GM12878 (cell line): ENCODE data around the gene TMEM131L. TPM values are rescaled to one million over a fixed set of nuclear protein-coding genes. Genes with fewer than 3 reads are reported as not detected.

Source experiments
- ATAC-seq: fragments of 200-7000 bp; cut with Tn5 transposase; 3 replicates; pipeline ENCODE4 v1.9.1; 2020; ENCODE audit warnings: mild to moderate bottlenecking, moderate library complexity
- BruUV-seq: library from RNA; stranded (reverse); fragments of 400-500 nt; replicated peaks from 2 replicates; lab custom pipeline; 2021; lab: Mats Ljungman, UMichigan
- CTCF ChIA-PET: fragments of 300-600 bp; sonication (Branson Sonifier 250); formaldehyde crosslinking; extraction: SDS; loops from one replicate; lab custom pipeline; 2021; ENCODE audit warnings: inconsistent platforms; lab: Yijun Ruan, JAX
- POLR2A ChIA-PET: fragments of 350-600 bp; formaldehyde crosslinking; extraction: SDS; loops from one replicate; lab custom pipeline; 2021; ENCODE audit warnings: inconsistent platforms; lab: Charles Lee
- RAD21 ChIA-PET: fragments of 300-600 bp; sonication (Branson Sonifier 250); formaldehyde crosslinking; loops from one replicate; lab custom pipeline; 2023; ENCODE audit warnings: antibody characterized with exemption; ENCODE audit not compliant: unreplicated experiment; lab: Charles Lee
- SMC1A ChIA-PET: fragments of 300-600 bp; sonication (Branson Sonifier 250); formaldehyde crosslinking; loops from one replicate; lab custom pipeline; 2023; ENCODE audit not compliant: unreplicated experiment, uncharacterized antibody; lab: Charles Lee
- DNase-seq: peaks from one replicate; pipeline ENCODE4 v3.0.0-alpha.2; 2011; ENCODE audit warnings: low read depth, low spot score
- FAIRE-seq: peaks from 3 replicates; lab custom pipeline; 2011; peaks lifted over from hg19 to GRCh38; lab: Jason Lieb, UNC
- H2AFZ ChIP-seq: 2 replicates; pipeline ENCODE4 v1.6.0; 2011; ENCODE audit warnings: low read depth, low read length, control low read depth; ENCODE audit not compliant: control insufficient read depth
- H3K27ac ChIP-seq: 2 replicates; pipeline ENCODE4 v1.5.1; 2011; ENCODE audit warnings: control low read depth; ENCODE audit not compliant: control insufficient read depth, insufficient read depth
- H3K27me3 ChIP-seq, 2 experiments: replicated peaks in 1 of 2; 2 replicates each; pipeline versions ENCODE4 v1.6.0 to v1.6.1; 2011; ENCODE audit warnings: low read length in 1 of 2; ENCODE audit not compliant: control insufficient read depth in 2 of 2, insufficient read depth in 2 of 2
- H3K36me3 ChIP-seq, 2 experiments: 2 replicates each; pipeline ENCODE4 v1.5.1; 2011; ENCODE audit warnings: low read length in 1 of 2; ENCODE audit not compliant: control insufficient read depth in 2 of 2, insufficient read depth in 2 of 2
- H3K4me1 ChIP-seq: 2 replicates; pipeline ENCODE4 v1.6.1; 2011; ENCODE audit warnings: mild to moderate bottlenecking, low read length, moderate library complexity, mixed read lengths; ENCODE audit not compliant: control insufficient read depth, insufficient read depth
- H3K4me2 ChIP-seq: 2 replicates; pipeline ENCODE4 v1.6.0; 2011; ENCODE audit warnings: control low read depth; ENCODE audit not compliant: control insufficient read depth, insufficient read depth
- H3K4me3 ChIP-seq: fragments of 200-600 bp; sonication (generic); 2 replicates; pipeline ENCODE4 v1.5.1; 2016
- H3K79me2 ChIP-seq: 2 replicates; pipeline ENCODE4 v1.6.0; 2011; ENCODE audit warnings: low read length; ENCODE audit not compliant: control insufficient read depth, insufficient read depth
- H3K9ac ChIP-seq: 2 replicates; pipeline ENCODE4 v1.8.0; 2011; ENCODE audit warnings: low read length, control low read depth, mixed read lengths; ENCODE audit not compliant: control insufficient read depth, insufficient read depth
- H3K9me3 ChIP-seq: replicated peaks from 3 replicates; pipeline ENCODE4 v1.5.1; 2011; ENCODE audit warnings: mild to moderate bottlenecking, low read length; ENCODE audit not compliant: control insufficient read depth, insufficient read depth
- H4K20me1 ChIP-seq: 2 replicates; pipeline ENCODE4 v1.6.0; 2011; ENCODE audit not compliant: control insufficient read depth, insufficient read depth
- CREB1 ChIP-seq: IDR thresholded peaks from 2 replicates; pipeline ENCODE4 v1.6.1; 2012; ENCODE audit warnings: low read depth, mild to moderate bottlenecking, inconsistent platforms
- HCFC1 ChIP-seq: fragments of 150-350 bp; IDR thresholded peaks from 2 replicates; pipeline ENCODE4 v1.6.1; 2014; ENCODE audit warnings: low read length
- HDAC6 ChIP-seq: fragments of 200-600 bp; sonication (generic); IDR thresholded peaks from one replicate; pipeline ENCODE4 v1.8.0; 2017; ENCODE audit warnings: antibody characterized with exemption; ENCODE audit not compliant: unreplicated experiment
- JUND ChIP-seq: IDR thresholded peaks from 2 replicates; pipeline ENCODE4 v1.6.1; 2012; ENCODE audit warnings: low read depth, mild to moderate bottlenecking, low read length, improper control_type of control experiment, moderate library complexity
- KAT2A ChIP-seq: conservative IDR thresholded peaks from 2 replicates; pipeline ENCODE4 v1.6.1; 2011; ENCODE audit warnings: low read depth, low read length; ENCODE audit not compliant: control insufficient read depth
- LARP7 ChIP-seq: fragments of 450-650 bp; IDR thresholded peaks from 2 replicates; pipeline ENCODE4 v1.6.1; 2017; ENCODE audit warnings: mild to moderate bottlenecking
- MEF2A ChIP-seq: IDR thresholded peaks from 2 replicates; pipeline ENCODE4 v1.6.1; 2011; ENCODE audit warnings: low read depth, mild to moderate bottlenecking, low read length, moderate library complexity; ENCODE audit not compliant: insufficient read depth
- SRF ChIP-seq, 2 experiments: IDR thresholded peaks; 2 replicates each; pipeline ENCODE4 v1.6.1; 2011; ENCODE audit warnings: low read depth in 2 of 2, low read length in 2 of 2, mild to moderate bottlenecking in 1 of 2, moderate library complexity in 1 of 2
- TBL1XR1 ChIP-seq: IDR thresholded peaks from 2 replicates; pipeline ENCODE4 v1.6.1; 2012; ENCODE audit warnings: low read depth, low read length, improper control_type of control experiment
- ZNF207 ChIP-seq: fragments of 450-650 bp; IDR thresholded peaks from 2 replicates; pipeline ENCODE4 v1.6.1; 2014; ENCODE audit warnings: antibody characterized with exemption, mild to moderate bottlenecking, borderline replicate concordance
- WGBS: methylation state at CpG from one replicate; pipeline ENCODE4 v1.1.6; 2016; ENCODE audit warnings: low lambda C conversion rate; ENCODE audit not compliant: insufficient replicate concordance, insufficient coverage; ENCODE audit errors: missing lambda C conversion rate; 5-methylcytosine and 5-hydroxymethylcytosine counted together
- in situ Hi-C: fragments of 300-500 bp; cut with MboI; formaldehyde crosslinking; loops from 9 replicates; pipeline ENCODE4 v1.14.3; 2018; ENCODE audit warnings: mixed read lengths
- intact Hi-C: fragments of 100-400 bp; cut with micrococcal nuclease; formaldehyde crosslinking; loops from one replicate; pipeline ENCODE4 v1.14.2; 2022; ENCODE audit not compliant: unreplicated experiment
- polyA plus RNA-seq, 11 experiments: library from polyadenylated mRNA; depleted of rRNA in 4 of 11; unstranded in 6 of 11; stranded (reverse) in 5 of 11; fragments of >200 nt; fragmentation: Nextera tagmentation in 4 of 11; fragmentation: Illumina TruSeq in 1 of 11; extraction: Ambion mirVana in 4 of 11; extraction: Trizol in 1 of 11; gene quantifications; 1 replicate in 1 of 11; 2 replicates in 10 of 11; pipeline versions ENCODE4 v1.2.1 to v1.2.3, GENCODE V29; 2011 to 2016; ENCODE audit warnings: inconsistent platforms in 2 of 11, missing spikeins in 2 of 11, low read depth in 1 of 11
- total RNA-seq, 4 experiments: library from RNA; depleted of rRNA in 3 of 4; stranded (reverse); fragments of >200 nt in 3 of 4; fragmentation: Illumina TruSeq in 1 of 4; extraction: Trizol in 1 of 4; gene quantifications; 2 replicates each; pipeline versions ENCODE4 v1.2.1 to v1.2.3, GENCODE V29; 2013 to 2021
- TF ChIP-seq, protein P1 (sequence below): fragments of 450-650 bp; conservative IDR thresholded peaks from 2 replicates; pipeline ENCODE4 v1.6.1; 2017; ENCODE audit warnings: mild to moderate bottlenecking, moderate library complexity
- TF ChIP-seq, protein P2 (sequence below), 3 experiments: IDR thresholded peaks in 2 of 3; conservative IDR thresholded peaks in 1 of 3; 2 replicates each; pipeline ENCODE4 v1.5.1; 2011; ENCODE audit warnings: low read depth in 3 of 3, low read length in 3 of 3, mild to moderate bottlenecking in 3 of 3, control low read depth in 2 of 3, moderate library complexity in 2 of 3, inconsistent platforms in 1 of 3, mixed read lengths in 1 of 3; ENCODE audit not compliant: control insufficient read depth in 2 of 3, insufficient read depth in 1 of 3; ENCODE audit errors: extremely low read depth in 1 of 3
- TF ChIP-seq, protein P3 (sequence below): fragments of 150-350 bp; IDR thresholded peaks from 2 replicates; pipeline ENCODE4 v1.6.1; 2016; ENCODE audit warnings: low read depth, low read length
- TF ChIP-seq, protein P4 (sequence below): fragments of 450-650 bp; IDR thresholded peaks from 2 replicates; pipeline ENCODE4 v1.6.1; 2018; ENCODE audit warnings: borderline replicate concordance, mild to moderate bottlenecking; ENCODE audit not compliant: partially characterized antibody

TMEM131L gene
- total and polyA plus RNA-seq, 10 of the 15 experiments (the other 5 are each of a cell fraction or from before 2014, with no cell fraction given) = 8.5 to 101 (median 74.4) TPM

DNA sequence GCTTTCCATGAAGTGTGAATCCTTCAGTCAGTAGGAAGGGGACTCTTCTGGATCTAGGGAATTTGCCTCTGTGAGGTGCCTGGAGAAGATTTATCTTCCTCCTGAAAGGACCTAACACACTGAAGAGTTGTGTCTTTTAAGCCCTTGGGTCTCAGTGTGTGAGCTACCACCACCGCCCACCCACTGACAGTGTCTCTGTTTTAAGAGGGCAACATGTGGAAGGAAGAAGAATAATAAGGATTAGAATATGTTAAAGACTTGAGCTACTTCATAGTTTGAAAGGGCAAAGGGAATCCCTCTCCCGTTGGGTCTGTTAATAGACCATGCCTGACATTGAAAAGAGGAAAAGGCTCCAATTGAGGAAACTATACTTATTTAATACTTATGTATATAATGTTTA, 153.7 kb downstream of the TMEM131L start:
- SMC1A ChIA-PET = no interaction called here
- POLR2A ChIA-PET = no interaction called here
- Histone ChIP-seq H4K20me1 (peaks cover 9% of the 10 kb centered on the region; the same call in 1 of the 2 replicates), H3K79me2 (no peaks in the 10 kb centered on the region; the same call in 1 of the 2 replicates), H2AFZ (no peak overlapping the region), H3K9me3 (no peaks in the 10 kb centered on the region), H3K27ac (no peak overlapping the region), H3K4me2 (no peak overlapping the region), H3K27me3 (no peaks in the 10 kb centered on the region), H3K36me3 (peaks cover 36 to 55% of the 10 kb centered on the region in 2 experiments), H3K4me3 (no peak overlapping the region), H3K9ac (no peak overlapping the region), H3K4me1 (no peaks in the 10 kb centered on the region)
- no peak for DNase-seq
- CTCF ChIA-PET = interaction anchor here (1.1 to 1.5 kb wide), 2 partner anchors 24 to 130 kb away, joined by 3 to 5 read pairs; no protein-coding TSS in a partner anchor
- RAD21 ChIA-PET = no interaction called here
- in situ Hi-C loops = no loop called here
- WGBS = 52% methylated on average over 2 of the region's 2 CpGs
- intact Hi-C loops = no loop called here
- FAIRE-seq = no peak
- no peak for ATAC-seq
- TF ChIP-seq, protein P1, sequence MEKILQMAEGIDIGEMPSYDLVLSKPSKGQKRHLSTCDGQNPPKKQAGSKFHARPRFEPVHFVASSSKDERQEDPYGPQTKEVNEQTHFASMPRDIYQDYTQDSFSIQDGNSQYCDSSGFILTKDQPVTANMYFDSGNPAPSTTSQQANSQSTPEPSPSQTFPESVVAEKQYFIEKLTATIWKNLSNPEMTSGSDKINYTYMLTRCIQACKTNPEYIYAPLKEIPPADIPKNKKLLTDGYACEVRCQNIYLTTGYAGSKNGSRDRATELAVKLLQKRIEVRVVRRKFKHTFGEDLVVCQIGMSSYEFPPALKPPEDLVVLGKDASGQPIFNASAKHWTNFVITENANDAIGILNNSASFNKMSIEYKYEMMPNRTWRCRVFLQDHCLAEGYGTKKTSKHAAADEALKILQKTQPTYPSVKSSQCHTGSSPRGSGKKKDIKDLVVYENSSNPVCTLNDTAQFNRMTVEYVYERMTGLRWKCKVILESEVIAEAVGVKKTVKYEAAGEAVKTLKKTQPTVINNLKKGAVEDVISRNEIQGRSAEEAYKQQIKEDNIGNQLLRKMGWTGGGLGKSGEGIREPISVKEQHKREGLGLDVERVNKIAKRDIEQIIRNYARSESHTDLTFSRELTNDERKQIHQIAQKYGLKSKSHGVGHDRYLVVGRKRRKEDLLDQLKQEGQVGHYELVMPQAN = no peak
- TF ChIP-seq, protein P2, sequence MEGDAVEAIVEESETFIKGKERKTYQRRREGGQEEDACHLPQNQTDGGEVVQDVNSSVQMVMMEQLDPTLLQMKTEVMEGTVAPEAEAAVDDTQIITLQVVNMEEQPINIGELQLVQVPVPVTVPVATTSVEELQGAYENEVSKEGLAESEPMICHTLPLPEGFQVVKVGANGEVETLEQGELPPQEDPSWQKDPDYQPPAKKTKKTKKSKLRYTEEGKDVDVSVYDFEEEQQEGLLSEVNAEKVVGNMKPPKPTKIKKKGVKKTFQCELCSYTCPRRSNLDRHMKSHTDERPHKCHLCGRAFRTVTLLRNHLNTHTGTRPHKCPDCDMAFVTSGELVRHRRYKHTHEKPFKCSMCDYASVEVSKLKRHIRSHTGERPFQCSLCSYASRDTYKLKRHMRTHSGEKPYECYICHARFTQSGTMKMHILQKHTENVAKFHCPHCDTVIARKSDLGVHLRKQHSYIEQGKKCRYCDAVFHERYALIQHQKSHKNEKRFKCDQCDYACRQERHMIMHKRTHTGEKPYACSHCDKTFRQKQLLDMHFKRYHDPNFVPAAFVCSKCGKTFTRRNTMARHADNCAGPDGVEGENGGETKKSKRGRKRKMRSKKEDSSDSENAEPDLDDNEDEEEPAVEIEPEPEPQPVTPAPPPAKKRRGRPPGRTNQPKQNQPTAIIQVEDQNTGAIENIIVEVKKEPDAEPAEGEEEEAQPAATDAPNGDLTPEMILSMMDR (IDR thresholded peaks at IDR 0.05 in 2 of 3, conservative IDR thresholded peaks at IDR 0.05 in 1 of 3; ENCODE audit: control insufficient read depth in 2 of 3, extremely low read depth in 1 of 3, insufficient read depth in 1 of 3, low read depth in 3 of 3, low read length in 3 of 3) = no peak
- TF ChIP-seq, protein P3, sequence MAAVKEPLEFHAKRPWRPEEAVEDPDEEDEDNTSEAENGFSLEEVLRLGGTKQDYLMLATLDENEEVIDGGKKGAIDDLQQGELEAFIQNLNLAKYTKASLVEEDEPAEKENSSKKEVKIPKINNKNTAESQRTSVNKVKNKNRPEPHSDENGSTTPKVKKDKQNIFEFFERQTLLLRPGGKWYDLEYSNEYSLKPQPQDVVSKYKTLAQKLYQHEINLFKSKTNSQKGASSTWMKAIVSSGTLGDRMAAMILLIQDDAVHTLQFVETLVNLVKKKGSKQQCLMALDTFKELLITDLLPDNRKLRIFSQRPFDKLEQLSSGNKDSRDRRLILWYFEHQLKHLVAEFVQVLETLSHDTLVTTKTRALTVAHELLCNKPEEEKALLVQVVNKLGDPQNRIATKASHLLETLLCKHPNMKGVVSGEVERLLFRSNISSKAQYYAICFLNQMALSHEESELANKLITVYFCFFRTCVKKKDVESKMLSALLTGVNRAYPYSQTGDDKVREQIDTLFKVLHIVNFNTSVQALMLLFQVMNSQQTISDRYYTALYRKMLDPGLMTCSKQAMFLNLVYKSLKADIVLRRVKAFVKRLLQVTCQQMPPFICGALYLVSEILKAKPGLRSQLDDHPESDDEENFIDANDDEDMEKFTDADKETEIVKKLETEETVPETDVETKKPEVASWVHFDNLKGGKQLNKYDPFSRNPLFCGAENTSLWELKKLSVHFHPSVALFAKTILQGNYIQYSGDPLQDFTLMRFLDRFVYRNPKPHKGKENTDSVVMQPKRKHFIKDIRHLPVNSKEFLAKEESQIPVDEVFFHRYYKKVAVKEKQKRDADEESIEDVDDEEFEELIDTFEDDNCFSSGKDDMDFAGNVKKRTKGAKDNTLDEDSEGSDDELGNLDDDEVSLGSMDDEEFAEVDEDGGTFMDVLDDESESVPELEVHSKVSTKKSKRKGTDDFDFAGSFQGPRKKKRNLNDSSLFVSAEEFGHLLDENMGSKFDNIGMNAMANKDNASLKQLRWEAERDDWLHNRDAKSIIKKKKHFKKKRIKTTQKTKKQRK = no peak
- no peak for TF ChIP-seq JUND
- no peak for TF ChIP-seq KAT2A
- TF ChIP-seq LARP7 = no peak
- no peak for TF ChIP-seq HCFC1
- TF ChIP-seq TBL1XR1 = no peak
- no peak for TF ChIP-seq HDAC6
- no peak for TF ChIP-seq ZNF207
- no peak for TF ChIP-seq CREB1
- no peak for TF ChIP-seq SRF (IDR thresholded peaks at IDR 0.05; ENCODE audit: low read depth in 2 of 2, low read length in 2 of 2)
- TF ChIP-seq MEF2A = no peak
- TF ChIP-seq, protein P4, sequence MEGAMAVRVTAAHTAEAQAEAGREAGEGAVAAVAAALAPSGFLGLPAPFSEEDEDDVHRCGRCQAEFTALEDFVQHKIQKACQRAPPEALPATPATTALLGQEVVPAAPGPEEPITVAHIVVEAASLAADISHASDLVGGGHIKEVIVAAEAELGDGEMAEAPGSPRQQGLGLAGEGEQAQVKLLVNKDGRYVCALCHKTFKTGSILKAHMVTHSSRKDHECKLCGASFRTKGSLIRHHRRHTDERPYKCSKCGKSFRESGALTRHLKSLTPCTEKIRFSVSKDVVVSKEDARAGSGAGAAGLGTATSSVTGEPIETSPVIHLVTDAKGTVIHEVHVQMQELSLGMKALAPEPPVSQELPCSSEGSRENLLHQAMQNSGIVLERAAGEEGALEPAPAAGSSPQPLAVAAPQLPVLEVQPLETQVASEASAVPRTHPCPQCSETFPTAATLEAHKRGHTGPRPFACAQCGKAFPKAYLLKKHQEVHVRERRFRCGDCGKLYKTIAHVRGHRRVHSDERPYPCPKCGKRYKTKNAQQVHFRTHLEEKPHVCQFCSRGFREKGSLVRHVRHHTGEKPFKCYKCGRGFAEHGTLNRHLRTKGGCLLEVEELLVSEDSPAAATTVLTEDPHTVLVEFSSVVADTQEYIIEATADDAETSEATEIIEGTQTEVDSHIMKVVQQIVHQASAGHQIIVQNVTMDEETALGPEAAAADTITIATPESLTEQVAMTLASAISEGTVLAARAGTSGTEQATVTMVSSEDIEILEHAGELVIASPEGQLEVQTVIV = no peak
- BruUV-seq = no TSS peak
